ENCODE measurements around the gene TUBB. TPM values are rescaled to one million over a fixed set of nuclear protein-coding genes. Genes with fewer than 3 reads are reported as not detected.

The TUBB gene
- total and polyA plus RNA-seq, 9 of the 15 experiments (the other 6 are each of a cell fraction or from before 2014, with no cell fraction given), result 971 to 2,870 (median 1,478) TPM

DNA sequence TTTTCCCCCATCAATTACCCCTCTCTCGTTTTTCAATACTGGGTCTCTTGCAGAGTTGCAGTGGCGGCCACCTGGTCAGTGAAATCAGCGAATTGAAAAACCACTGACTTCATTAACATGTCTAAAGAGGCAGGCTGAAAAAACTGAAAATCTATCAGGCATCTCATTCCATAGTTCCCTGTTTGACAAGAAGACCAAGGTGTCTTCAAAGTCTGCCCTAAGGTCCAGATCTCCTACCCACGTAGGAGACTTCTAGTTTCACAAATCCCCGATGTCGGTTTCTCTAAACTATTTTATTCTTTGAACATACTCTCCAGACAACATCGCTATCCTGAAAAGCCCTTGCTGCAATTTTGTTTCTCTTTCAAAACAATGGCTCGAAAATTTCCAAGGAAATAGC, 796 bp upstream of the TUBB start (continued):
- TF ChIP-seq, protein P1, sequence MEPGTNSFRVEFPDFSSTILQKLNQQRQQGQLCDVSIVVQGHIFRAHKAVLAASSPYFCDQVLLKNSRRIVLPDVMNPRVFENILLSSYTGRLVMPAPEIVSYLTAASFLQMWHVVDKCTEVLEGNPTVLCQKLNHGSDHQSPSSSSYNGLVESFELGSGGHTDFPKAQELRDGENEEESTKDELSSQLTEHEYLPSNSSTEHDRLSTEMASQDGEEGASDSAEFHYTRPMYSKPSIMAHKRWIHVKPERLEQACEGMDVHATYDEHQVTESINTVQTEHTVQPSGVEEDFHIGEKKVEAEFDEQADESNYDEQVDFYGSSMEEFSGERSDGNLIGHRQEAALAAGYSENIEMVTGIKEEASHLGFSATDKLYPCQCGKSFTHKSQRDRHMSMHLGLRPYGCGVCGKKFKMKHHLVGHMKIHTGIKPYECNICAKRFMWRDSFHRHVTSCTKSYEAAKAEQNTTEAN (CRISPR knock-in tag; IDR thresholded peaks at IDR 0.05), result 0 out of 2 replicates have a peak, but pooled peaks have one; percentile 14
- TF ChIP-seq NR1H2 (CRISPR knock-in tag; IDR thresholded peaks at IDR 0.05) (no peak), ZNF41 (CRISPR knock-in tag; conservative IDR thresholded peaks at IDR 0.05) (no peak), C11orf30 (IDR thresholded peaks at IDR 0.05; ENCODE audit: low read depth) (no peak), ARNT (IDR thresholded peaks at IDR 0.05) (no peak), SRSF7 (optimal IDR thresholded peaks at IDR 0.05; ENCODE audit: low read depth, low read length) (no peak), ESRRA (IDR thresholded peaks at IDR 0.05; ENCODE audit: borderline replicate concordance, low read depth) (no peak), KAT8 (IDR thresholded peaks at IDR 0.05; ENCODE audit: low read depth) (0 out of 2 replicates have a peak, but pooled peaks have one; percentile 36), ETV5 (CRISPR knock-in tag; IDR thresholded peaks at IDR 0.05; ENCODE audit: low read depth) (no peak), TBL1XR1 (IDR thresholded peaks at IDR 0.05; ENCODE audit: low read length in 2 of 2) (peak in 1 of 2 experiments; percentile 27; a peak in 1 of 4 replicates), CBX5 (IDR thresholded peaks at IDR 0.05; ENCODE audit: borderline replicate concordance, low read depth) (no peak), GATAD2B (IDR thresholded peaks at IDR 0.05; ENCODE audit: borderline replicate concordance) (no peak), PHB2 (IDR thresholded peaks at IDR 0.05; ENCODE audit: low read depth) (no peak), ZNF764 (CRISPR knock-in tag; IDR thresholded peaks at IDR 0.05; ENCODE audit: low read depth) (no peak), FOXJ2 (tag; IDR thresholded peaks at IDR 0.05) (no peak), MYNN (IDR thresholded peaks at IDR 0.05) (no peak), MYNN (CRISPR knock-in tag; IDR thresholded peaks at IDR 0.05) (no peak), SP1 (CRISPR knock-in tag; IDR thresholded peaks at IDR 0.05) (no peak)
- TF ChIP-seq, protein P2, sequence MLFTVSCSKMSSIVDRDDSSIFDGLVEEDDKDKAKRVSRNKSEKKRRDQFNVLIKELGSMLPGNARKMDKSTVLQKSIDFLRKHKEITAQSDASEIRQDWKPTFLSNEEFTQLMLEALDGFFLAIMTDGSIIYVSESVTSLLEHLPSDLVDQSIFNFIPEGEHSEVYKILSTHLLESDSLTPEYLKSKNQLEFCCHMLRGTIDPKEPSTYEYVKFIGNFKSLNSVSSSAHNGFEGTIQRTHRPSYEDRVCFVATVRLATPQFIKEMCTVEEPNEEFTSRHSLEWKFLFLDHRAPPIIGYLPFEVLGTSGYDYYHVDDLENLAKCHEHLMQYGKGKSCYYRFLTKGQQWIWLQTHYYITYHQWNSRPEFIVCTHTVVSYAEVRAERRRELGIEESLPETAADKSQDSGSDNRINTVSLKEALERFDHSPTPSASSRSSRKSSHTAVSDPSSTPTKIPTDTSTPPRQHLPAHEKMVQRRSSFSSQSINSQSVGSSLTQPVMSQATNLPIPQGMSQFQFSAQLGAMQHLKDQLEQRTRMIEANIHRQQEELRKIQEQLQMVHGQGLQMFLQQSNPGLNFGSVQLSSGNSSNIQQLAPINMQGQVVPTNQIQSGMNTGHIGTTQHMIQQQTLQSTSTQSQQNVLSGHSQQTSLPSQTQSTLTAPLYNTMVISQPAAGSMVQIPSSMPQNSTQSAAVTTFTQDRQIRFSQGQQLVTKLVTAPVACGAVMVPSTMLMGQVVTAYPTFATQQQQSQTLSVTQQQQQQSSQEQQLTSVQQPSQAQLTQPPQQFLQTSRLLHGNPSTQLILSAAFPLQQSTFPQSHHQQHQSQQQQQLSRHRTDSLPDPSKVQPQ (CRISPR knock-in tag; IDR thresholded peaks at IDR 0.05; ENCODE audit: borderline replicate concordance), result peak; percentile 54; the same call in 1 of the 2 replicates
- TF ChIP-seq, protein P3, sequence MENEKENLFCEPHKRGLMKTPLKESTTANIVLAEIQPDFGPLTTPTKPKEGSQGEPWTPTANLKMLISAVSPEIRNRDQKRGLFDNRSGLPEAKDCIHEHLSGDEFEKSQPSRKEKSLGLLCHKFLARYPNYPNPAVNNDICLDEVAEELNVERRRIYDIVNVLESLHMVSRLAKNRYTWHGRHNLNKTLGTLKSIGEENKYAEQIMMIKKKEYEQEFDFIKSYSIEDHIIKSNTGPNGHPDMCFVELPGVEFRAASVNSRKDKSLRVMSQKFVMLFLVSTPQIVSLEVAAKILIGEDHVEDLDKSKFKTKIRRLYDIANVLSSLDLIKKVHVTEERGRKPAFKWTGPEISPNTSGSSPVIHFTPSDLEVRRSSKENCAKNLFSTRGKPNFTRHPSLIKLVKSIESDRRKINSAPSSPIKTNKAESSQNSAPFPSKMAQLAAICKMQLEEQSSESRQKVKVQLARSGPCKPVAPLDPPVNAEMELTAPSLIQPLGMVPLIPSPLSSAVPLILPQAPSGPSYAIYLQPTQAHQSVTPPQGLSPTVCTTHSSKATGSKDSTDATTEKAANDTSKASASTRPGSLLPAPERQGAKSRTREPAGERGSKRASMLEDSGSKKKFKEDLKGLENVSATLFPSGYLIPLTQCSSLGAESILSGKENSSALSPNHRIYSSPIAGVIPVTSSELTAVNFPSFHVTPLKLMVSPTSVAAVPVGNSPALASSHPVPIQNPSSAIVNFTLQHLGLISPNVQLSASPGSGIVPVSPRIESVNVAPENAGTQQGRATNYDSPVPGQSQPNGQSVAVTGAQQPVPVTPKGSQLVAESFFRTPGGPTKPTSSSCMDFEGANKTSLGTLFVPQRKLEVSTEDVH (IDR thresholded peaks at IDR 0.05; ENCODE audit: low read depth, partially characterized antibody), result no peak

All from K562 (cell line).